Astrocyte of the hippocampus (primary cell): ENCODE measurements around the gene POGLUT2.
"Not testable (repeated sequence)": the region's sequence is repeated elsewhere in the genome, so short reads cannot be mapped to it uniquely, and the experiment has no call there.

Experiments used
- DNase-seq: peaks from one replicate; pipeline ENCODE4 v3.0.0; 2011; ENCODE audit warnings: low read depth, low spot score

Gene POGLUT2

DNA sequence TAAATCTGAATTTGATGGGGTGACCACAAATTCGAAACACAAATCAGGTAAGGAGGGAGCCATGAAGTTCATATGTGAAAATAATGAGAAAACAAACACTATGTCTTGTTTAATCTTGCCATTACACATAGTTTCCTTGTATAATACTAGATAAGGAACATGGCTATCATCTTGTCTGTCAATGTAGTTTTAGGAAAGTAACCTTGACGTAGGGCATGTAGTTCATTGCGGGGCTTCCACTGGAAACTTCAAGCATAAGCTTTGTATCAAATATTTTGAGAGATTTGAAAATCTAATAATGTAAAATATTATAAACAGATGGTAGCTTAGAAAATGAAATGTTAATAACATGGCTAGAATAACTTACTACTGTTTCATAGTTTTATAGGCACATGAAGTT, 8.9 kb upstream of the POGLUT2 start:
- no peak for DNase-seq

DNA sequence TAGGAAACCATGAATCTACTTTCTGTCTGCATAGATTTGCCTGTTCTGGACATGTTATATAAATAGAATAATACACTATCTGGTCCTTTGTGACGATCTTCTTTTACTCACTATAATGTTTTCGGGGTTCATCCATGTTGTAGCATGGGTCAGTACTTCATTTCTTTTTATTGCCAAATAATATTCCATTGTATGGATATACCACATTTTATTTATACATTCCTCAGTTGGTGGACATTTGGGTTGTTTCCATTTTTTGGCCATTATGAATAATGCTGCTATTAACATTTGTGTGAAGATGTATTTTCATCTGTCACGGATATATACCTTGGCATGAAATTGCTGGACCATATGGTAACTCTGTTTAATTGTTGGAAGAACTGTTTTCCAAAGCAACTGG, 6.9 kb upstream of the POGLUT2 start:
- no peak for DNase-seq

- DNase-seq: peak; percentile 94
Observed at GRCh38 chr13:102800145-102801041, 1.6 kb upstream of the POGLUT2 start.

DNA sequence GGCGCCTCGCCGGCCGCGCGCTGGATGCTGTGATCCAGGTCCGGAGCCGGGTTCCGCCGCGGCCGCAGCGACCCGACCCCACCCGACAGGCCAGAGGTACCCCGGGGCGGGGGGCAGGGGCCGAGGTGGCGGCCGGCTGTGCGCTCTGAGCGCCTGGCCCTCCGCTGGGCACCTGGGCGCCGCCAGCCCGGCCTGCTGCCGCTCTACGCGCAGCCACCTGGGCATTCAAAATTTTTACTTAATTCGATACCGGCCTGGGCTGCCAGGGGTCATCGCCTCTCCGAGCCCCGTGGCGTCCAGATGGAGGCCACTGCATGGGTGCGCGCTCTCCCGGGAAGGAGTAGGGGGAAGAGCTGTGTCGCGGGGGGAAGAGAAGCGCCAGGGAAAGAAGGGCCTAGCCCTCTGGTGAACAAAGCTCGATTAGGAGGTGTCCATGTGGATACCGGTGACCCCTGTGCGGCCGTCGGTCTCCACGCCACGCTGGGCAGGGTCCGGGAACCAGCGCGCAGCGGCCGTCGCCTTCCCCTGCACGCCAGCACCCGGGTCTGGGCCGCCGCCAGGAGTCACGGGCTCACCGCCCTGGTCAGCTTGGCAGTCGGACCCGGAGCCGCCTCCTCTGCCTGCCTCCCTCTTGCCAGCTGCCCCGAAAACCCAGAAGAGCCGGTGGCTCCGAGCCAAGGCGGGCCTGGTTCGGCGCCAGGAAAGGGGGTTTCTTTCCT, 809 bp upstream of the POGLUT2 start:
- peak; percentile 64 for DNase-seq

DNA sequence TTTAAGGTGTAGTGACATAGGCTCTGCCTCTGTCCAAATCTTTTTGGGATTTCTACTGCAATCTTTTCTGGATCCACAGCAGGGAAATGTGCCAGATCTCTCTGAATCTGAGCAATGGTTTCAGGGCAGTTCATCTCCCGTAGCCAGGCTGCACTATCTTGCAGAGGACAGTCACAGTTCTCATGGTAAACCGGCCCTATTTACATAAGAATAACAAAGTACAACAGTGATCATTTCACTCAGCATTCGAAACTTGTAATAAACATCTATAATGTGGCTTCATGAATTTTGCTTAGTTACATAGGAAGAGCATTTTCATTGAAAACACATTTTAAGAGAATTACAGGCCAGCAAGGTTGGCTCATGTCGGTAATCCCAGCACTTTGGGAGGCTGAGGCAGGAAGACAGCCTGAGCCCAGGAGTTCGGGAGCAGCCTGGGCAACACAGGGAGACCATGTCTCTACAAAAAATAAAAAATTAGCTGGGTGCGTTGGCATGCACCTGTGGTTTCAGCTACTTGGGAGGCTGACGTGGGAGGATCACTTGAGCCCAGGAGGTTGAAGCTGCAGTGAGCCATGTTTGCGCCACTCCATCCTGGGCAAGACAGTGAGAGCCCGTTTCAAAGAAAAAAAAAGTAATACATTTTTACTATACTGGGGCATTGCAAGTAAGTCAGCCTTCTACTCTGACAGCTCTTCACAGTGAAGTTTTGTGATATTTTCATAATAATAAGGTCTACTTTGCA, 5.0 kb downstream of the POGLUT2 start:
- DNase-seq: no peak

DNA sequence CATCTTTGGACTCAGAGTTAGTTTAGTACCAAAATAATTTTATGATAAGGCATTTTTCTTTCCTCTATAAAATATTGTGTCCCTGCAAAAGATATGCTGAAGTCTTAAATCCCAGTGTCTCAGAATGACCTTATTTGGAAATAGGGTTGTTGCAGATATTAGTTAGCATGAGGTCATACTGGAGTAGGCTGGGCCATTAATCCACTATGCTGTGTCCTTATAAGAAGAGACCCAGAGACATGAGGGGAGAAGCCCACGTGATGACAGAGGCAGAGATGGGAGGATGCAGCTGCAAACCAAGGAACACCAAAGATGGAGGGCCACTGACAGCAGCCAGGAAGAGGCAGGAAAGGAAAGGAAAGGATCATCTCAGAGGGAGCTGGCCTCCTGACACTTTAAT, 6.4 kb downstream of the POGLUT2 start:
- DNase-seq: no peak

GRCh38 chr13:102788683-102789082, 10.1 kb downstream of the POGLUT2 start:
- no peak for DNase-seq

DNA sequence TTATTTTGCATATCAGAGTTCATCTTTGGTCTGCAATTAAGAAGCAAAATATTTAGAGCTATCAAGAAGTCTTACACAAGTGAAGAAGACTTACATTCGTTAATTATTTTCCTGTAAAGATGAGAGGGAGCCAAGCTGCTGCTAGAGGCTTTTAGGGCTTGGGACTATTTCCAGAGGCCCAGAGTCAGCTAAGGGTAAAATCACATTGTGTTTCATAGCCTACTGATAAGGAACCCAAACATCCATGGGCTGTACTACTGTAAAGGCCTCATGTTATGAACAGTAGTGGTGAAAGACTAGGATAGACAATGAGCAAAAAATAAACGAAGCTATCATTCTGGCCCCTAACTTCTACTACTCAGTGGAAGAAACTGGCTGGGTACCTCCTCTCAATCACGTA, 14.3 kb downstream of the POGLUT2 start:
- no peak for DNase-seq

- DNase-seq: no peak
Observed at GRCh38 chr13:102781591-102781990, 17.2 kb downstream of the POGLUT2 start.

DNA sequence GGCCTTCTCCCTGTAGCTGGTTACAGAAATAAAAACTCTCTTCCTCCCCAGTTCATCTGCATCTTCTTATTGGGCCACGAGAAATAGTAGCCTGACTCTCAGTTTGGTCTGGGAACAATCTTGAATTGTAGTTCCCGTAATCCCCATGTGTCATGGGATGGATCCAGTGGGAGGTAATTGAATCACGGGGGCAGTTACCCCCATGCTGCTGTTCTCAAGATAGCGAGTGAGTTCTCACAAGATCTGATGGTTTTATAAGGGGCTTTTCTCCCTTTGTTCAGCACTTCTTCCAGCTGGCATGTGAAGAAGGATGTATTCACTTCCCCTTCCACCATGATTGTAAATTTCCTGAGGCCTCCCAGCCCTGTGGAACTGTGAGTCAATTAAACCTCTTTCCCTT, 18.1 kb downstream of the POGLUT2 start:
- not testable (repeated sequence) for DNase-seq

DNA sequence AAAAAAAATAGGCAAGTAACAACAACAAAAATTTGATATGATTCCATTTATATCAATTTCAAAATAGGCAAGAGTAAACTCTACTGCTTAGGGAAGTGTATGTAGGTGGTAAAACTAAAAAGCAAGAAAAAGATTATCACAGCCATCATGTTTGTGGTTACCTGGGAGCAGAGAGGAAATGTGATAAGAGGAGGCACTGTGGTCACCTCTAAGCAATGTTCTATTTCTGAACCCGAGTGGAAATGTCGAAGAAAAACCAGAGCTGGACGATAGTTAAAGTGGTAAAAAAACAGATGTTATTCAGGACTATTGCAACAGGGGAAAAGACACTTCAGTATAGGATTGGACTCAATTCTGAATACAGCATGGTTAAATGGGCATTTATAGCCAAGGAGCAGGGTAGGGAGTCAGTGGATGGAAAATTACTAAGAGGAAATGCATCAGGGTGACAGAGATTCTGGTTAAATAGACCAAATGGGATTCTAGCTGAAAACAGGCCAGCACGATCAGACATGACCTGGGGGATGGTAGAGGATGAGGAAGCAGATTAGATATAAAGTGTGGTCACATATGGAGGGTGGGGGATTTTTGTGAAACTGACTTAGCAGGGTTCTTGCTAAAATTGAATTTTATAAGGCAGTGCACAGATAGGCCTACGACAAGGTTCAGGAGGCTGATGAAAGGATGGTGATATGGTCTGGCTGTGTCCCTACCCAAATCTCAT, 19.2 kb downstream of the POGLUT2 start:
- DNase-seq: no peak

- DNase-seq: no peak
Observed at GRCh38 chr13:102777736-102778135, 21.0 kb downstream of the POGLUT2 start.

GRCh38 chr13:102776271-102776670, 22.5 kb downstream of the POGLUT2 start:
- no peak for DNase-seq

DNA sequence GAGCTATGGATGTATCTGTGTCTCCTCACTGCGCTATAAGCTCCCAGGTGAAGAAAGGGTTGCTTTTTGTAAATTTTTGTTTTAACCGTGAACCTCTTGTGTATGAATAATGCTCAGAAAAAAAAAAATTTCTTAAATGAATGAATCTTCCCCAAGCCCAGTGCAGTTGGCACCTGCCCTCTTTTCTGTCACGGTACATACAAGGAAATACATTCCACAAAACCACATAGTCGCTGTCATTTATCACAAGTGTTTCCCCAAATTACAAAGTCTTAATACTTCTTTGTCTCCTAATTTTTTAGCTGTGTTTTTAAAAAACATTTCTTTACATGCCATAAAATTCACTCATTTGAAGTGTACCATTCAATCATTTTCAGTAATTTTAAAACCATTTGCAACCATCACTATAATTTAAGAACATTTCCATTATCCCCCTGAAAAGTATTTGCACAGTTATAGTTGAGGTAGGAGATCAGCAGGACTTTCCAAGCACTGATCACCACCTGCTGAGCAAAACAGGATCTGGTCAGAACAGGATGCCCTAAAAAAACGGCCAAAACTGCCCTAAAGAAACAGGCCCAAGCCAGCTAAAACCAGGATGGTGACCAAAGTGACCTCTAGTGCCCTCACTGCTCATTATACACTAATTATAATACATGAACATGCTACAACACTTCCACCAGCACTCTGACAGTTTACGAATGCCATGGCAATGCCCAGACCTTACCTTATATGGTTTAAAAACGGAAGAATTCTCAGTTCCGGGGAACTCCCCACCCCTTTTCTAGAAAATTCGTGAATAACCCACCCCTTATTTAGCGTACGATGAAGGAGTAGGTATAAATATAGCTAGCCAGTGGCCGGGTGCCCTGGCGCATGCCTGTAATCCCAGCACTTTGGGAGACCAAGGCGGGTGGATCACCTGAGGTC, 23.9 kb downstream of the POGLUT2 start:
- no peak for DNase-seq

- no peak for DNase-seq
Observed at GRCh38 chr13:102774214-102774568, 24.6 kb downstream of the POGLUT2 start.

GRCh38 chr13:102773441-102774213, 25.1 kb downstream of the POGLUT2 start, which contains the start of gene TEX30:
TEX30 (minus strand) TSS chr13:102773786; CDS start chr13:102770026, 3,760 bp downstream.
- peak; percentile 96 for DNase-seq

DNA sequence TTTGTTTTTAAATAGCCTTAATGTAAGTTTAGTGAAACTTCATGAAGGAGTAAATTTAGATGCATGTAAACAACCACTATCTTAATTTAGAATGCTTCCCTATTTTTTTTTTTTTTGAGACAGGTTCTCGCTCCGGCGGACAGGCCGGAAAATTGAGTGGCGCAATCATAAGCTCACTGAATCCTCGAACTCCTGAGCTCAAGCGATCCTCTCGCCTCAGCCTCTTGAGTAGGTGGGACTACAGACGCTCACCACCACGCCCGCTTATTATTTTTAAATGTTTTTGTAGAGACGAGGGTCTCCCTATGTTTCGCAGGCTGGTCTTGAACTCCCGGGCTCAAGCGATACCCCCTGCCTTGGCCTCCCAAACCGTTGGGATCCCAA, 26.7 kb downstream of the POGLUT2 start:
- DNase-seq: no peak

DNA sequence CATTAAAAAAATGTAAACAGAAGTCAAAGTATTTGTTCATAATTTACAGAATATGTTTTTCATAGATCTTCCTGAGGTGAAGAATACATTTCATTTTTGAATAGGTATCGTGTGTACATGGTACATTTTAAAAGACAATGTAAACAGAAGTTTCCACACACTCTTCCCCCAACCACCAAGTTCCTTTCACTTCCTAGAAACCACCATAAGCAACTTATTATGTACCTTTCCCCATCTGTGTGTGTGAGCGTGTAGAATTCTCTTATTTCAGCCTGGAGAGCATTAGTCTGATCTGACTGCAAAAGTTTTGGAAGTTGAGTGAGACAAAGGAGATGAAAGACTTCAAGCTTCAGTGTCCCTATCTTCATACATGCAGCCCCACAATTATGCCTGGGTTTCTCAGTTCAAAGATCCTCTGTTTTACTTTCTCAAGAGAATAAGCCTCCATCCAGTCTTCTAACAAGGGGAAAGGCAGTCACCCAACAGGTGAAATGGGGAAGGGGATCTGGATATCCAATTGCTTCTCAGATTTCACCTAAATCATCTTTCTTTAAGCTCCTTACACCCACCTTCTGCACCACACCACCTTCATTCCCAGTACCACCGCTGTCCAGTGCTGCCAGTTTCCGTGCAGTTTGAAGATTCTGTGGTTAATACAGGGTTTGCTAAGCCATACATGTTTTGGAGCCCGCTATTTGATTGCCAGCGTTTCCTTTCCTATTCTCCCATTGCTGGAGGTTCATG, 27.3 kb downstream of the POGLUT2 start:
- no peak for DNase-seq

DNA sequence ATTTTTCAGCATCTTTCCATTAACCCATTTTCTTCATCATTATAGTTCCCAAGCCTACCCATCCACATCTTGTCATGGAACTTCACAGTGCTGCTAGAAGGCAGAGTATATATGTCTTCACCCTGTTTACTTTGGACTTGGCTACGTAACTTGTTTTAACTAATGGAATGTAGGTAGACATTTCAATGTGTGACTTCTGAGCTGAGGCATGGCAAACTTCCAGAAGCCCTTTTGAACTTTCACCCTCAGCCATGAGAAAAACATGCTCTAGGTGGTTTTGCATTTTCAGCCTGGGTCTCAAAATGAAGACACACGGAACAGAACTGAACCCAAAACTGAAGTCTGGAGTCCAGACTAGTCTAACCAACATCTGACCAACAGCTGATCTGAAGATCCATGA, 28.3 kb downstream of the POGLUT2 start:
- peak; percentile 3 for DNase-seq
